ENCODE data around the gene VPS13A. TPM values are rescaled to one million over a fixed set of nuclear protein-coding genes. Genes with fewer than 3 reads are reported as not detected.

VPS13A gene
- total and polyA plus RNA-seq, 2 of the 13 experiments (the other 11 are each of a cell fraction or from before 2014, with no cell fraction given): 20.4 to 20.7 TPM

DNA sequence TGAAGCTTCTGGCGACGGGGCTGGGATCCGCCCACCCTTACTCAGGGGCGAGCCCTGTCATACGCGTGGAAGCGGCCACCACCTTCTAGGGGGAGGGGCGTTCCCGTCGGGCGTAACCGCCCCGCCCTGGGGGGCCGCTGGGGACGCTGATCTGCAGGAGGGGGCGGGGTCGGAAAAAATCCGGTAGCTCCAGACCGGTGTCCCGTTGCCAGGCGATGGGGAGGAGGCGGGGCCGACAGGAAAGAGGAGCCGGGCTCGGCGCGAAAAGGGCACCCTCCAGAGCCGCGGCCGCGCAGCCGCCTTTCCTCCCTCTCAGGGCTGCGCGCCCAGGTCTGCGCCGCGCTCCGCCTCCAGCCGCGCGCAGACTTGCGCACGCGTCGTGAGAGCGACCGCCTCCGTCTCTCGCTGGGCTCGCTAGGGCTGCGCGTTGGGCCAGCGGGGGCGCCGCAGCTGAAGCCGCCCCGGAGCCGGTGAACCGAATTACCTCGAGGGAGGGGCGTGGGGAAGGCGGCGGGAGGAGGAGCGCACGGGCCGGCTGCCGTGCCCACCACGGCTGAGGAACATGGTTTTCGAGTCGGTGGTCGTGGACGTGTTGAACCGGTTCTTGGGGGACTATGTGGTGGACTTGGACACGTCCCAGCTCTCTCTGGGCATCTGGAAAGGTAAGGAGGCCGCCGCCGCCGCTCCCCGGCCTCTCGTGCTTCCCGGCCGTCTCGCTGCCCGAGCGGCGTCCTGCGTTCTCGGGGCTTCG is at the start of gene VPS13A (continued):
- TF ChIP-seq ZBTB40 (IDR thresholded peaks at IDR 0.05) (no peak), ZBTB40 (CRISPR knock-in tag; IDR thresholded peaks at IDR 0.05) (no peak), MBNL3 (CRISPR knock-in tag; conservative IDR thresholded peaks at IDR 0.05) (no peak), ZNF572 (CRISPR knock-in tag; IDR thresholded peaks at IDR 0.05) (no peak), BORCS8-MEF2B (CRISPR knock-in tag; IDR thresholded peaks at IDR 0.05) (peak; percentile 9; the same call in 1 of the 2 replicates), THAP11 (CRISPR knock-in tag; IDR thresholded peaks at IDR 0.05) (peak; percentile 66), NFYB (CRISPR knock-in tag; IDR thresholded peaks at IDR 0.05) (no peak), MEIS2 (CRISPR knock-in tag; IDR thresholded peaks at IDR 0.05) (0 out of 2 replicates have a peak, but pooled peaks have one; percentile 7)
- TF ChIP-seq, protein P1, sequence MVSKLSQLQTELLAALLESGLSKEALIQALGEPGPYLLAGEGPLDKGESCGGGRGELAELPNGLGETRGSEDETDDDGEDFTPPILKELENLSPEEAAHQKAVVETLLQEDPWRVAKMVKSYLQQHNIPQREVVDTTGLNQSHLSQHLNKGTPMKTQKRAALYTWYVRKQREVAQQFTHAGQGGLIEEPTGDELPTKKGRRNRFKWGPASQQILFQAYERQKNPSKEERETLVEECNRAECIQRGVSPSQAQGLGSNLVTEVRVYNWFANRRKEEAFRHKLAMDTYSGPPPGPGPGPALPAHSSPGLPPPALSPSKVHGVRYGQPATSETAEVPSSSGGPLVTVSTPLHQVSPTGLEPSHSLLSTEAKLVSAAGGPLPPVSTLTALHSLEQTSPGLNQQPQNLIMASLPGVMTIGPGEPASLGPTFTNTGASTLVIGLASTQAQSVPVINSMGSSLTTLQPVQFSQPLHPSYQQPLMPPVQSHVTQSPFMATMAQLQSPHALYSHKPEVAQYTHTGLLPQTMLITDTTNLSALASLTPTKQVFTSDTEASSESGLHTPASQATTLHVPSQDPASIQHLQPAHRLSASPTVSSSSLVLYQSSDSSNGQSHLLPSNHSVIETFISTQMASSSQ (IDR thresholded peaks at IDR 0.05; ENCODE audit: low read depth): no peak
- TF ChIP-seq, protein P1 (CRISPR knock-in tag; IDR thresholded peaks at IDR 0.05; ENCODE audit: borderline replicate concordance): peak; percentile 35; the same call in 1 of the 2 replicates
- TF ChIP-seq, protein P2, sequence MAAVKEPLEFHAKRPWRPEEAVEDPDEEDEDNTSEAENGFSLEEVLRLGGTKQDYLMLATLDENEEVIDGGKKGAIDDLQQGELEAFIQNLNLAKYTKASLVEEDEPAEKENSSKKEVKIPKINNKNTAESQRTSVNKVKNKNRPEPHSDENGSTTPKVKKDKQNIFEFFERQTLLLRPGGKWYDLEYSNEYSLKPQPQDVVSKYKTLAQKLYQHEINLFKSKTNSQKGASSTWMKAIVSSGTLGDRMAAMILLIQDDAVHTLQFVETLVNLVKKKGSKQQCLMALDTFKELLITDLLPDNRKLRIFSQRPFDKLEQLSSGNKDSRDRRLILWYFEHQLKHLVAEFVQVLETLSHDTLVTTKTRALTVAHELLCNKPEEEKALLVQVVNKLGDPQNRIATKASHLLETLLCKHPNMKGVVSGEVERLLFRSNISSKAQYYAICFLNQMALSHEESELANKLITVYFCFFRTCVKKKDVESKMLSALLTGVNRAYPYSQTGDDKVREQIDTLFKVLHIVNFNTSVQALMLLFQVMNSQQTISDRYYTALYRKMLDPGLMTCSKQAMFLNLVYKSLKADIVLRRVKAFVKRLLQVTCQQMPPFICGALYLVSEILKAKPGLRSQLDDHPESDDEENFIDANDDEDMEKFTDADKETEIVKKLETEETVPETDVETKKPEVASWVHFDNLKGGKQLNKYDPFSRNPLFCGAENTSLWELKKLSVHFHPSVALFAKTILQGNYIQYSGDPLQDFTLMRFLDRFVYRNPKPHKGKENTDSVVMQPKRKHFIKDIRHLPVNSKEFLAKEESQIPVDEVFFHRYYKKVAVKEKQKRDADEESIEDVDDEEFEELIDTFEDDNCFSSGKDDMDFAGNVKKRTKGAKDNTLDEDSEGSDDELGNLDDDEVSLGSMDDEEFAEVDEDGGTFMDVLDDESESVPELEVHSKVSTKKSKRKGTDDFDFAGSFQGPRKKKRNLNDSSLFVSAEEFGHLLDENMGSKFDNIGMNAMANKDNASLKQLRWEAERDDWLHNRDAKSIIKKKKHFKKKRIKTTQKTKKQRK (IDR thresholded peaks at IDR 0.05; ENCODE audit: low read length): no peak

All from HepG2 (cell line).